ENCODE measurements around the gene BCHE. TPM values are rescaled to one million over a fixed set of nuclear protein-coding genes. Genes with fewer than 3 reads are reported as not detected.

Gene BCHE
- 3.8 and 11.1 TPM in 2 replicates for total RNA-seq

GRCh38 chr3:165837058-165837525 lies at the start of gene BCHE:
TSS of gene BCHE (minus strand) at chr3:165837423. CDS start at chr3:165831033, 6,390 bp downstream.

